Osteocyte (in vitro differentiated cells): Measurements from ENCODE around the gene B3GALNT1. TPM values are rescaled to one million over a fixed set of nuclear protein-coding genes. Genes with fewer than 3 reads are reported as not detected.
A peak's percentile ranks its signal among the peaks of the same experiment; 100 is the strongest.

Experiments
- DNase-seq: peaks from one replicate; pipeline ENCODE4 v3.0.0; 2021; ENCODE audit warnings: mixed read lengths; ENCODE audit not compliant: unreplicated experiment; ENCODE audit errors: extremely low spot score
- H3K27ac Mint-ChIP-seq: one replicate; pipeline ENCODE4 v1.8.0; 2021; ENCODE audit warnings: mild to moderate bottlenecking, mixed read lengths; ENCODE audit not compliant: unreplicated experiment
- H3K27me3 Mint-ChIP-seq: one replicate; pipeline ENCODE4 v1.8.0; 2021; ENCODE audit warnings: mixed read lengths; ENCODE audit not compliant: unreplicated experiment
- H3K36me3 Mint-ChIP-seq: one replicate; pipeline ENCODE4 v1.8.0; 2021; ENCODE audit warnings: mixed read lengths; ENCODE audit not compliant: unreplicated experiment
- H3K4me1 Mint-ChIP-seq: one replicate; pipeline ENCODE4 v1.8.0; 2021; ENCODE audit warnings: mixed read lengths; ENCODE audit not compliant: unreplicated experiment
- H3K4me3 Mint-ChIP-seq: one replicate; pipeline ENCODE4 v1.8.0; 2021; ENCODE audit warnings: mild to moderate bottlenecking, moderate library complexity, mixed read lengths; ENCODE audit not compliant: unreplicated experiment
- H3K9me3 Mint-ChIP-seq: one replicate; pipeline ENCODE4 v1.8.0; 2021; ENCODE audit warnings: mixed read lengths; ENCODE audit not compliant: unreplicated experiment
- CTCF ChIP-seq: fragments of 200-600 bp; sonication (generic); IDR thresholded peaks from 2 replicates; pipeline ENCODE4 v1.5.0; 2021; ENCODE audit warnings: antibody characterized with exemption, mild to moderate bottlenecking, moderate library complexity
- long read RNA-seq: library from polyadenylated mRNA; unstranded; transcript quantifications from one replicate; pipeline ENCODE4 v2.0.0, GENCODE V29; 2021
- total RNA-seq: library from RNA; stranded (reverse); gene quantifications from 2 replicates; pipeline ENCODE4 v1.2.1, GENCODE V29; 2021

The B3GALNT1 gene
- total RNA-seq, result 15.0 and 18.5 TPM in 2 replicates
- long read RNA-seq, transcript B3GALNT1-214 (6 exons, 714 nt), result minor isoform, 7 of 111 reads
- long read RNA-seq, transcript B3GALNT1-201 (5 exons, 3,313 nt), result major isoform, 44 of 111 reads
- long read RNA-seq, transcript B3GALNT1-202 (4 exons, 3,221 nt), result minor isoform, 29 of 111 reads
- long read RNA-seq, partial matches to known transcripts, result 4 of 111 reads
- long read RNA-seq, other reads (novel, unspliced or antisense), result 16 of 111 reads

GRCh38 chr3:161104561-161105551, at the start of gene B3GALNT1:
Gene B3GALNT1 (minus strand): TSS chr3:161105349. CDS start chr3:161086754, 18,595 bp downstream.
- H3K4me3 Mint-ChIP-seq, result peak within 1 kb of the TSS; percentile 82
- no peaks in the 10 kb centered on the region for H3K27me3 Mint-ChIP-seq
- H3K9me3 Mint-ChIP-seq, result no peaks in the 10 kb centered on the region
- peaks cover 15% of the 10 kb centered on the region for H3K36me3 Mint-ChIP-seq
- peak within 1 kb of the TSS; percentile 57 for H3K27ac Mint-ChIP-seq
- TF ChIP-seq CTCF, result no peak
- peaks cover 9% of the 10 kb centered on the region for H3K4me1 Mint-ChIP-seq
- DNase-seq, result no peak

GRCh38 chr3:161153480-161153879, 48.3 kb upstream of the B3GALNT1 start:
- H3K27me3 Mint-ChIP-seq, result no peaks in the 10 kb centered on the region
- peaks cover 10% of the 10 kb centered on the region for H3K4me1 Mint-ChIP-seq
- no peak for DNase-seq
- TF ChIP-seq CTCF, result no peak
- H3K4me3 Mint-ChIP-seq, result no peak overlapping the region
- peaks cover 3% of the 10 kb centered on the region for H3K36me3 Mint-ChIP-seq
- no peak overlapping the region for H3K27ac Mint-ChIP-seq
- no peaks in the 10 kb centered on the region for H3K9me3 Mint-ChIP-seq

GRCh38 chr3:161150001-161150525, 44.9 kb upstream of the B3GALNT1 start:
- H3K4me3 Mint-ChIP-seq, result no peak overlapping the region

GRCh38 chr3:161149529-161149928, 44.4 kb upstream of the B3GALNT1 start:
- peaks cover 3% of the 10 kb centered on the region for H3K36me3 Mint-ChIP-seq
- DNase-seq, result no peak
- no peak for TF ChIP-seq CTCF
- no peak overlapping the region for H3K4me3 Mint-ChIP-seq
- peaks cover 10% of the 10 kb centered on the region for H3K4me1 Mint-ChIP-seq
- H3K27ac Mint-ChIP-seq, result no peak overlapping the region
- H3K9me3 Mint-ChIP-seq, result no peaks in the 10 kb centered on the region
- H3K27me3 Mint-ChIP-seq, result no peaks in the 10 kb centered on the region

More at GRCh38 chr3:161150001-161150525, 44.9 kb upstream of the B3GALNT1 start:
- no peak for TF ChIP-seq CTCF
- Mint-ChIP-seq H3K27ac (no peak overlapping the region), H3K9me3 (no peaks in the 10 kb centered on the region), H3K27me3 (no peaks in the 10 kb centered on the region), H3K4me1 (peaks cover 10% of the 10 kb centered on the region), H3K36me3 (peaks cover 3% of the 10 kb centered on the region)
- no peak for DNase-seq
